ENCODE data around the gene SSRP1.

SSRP1 gene

DNA sequence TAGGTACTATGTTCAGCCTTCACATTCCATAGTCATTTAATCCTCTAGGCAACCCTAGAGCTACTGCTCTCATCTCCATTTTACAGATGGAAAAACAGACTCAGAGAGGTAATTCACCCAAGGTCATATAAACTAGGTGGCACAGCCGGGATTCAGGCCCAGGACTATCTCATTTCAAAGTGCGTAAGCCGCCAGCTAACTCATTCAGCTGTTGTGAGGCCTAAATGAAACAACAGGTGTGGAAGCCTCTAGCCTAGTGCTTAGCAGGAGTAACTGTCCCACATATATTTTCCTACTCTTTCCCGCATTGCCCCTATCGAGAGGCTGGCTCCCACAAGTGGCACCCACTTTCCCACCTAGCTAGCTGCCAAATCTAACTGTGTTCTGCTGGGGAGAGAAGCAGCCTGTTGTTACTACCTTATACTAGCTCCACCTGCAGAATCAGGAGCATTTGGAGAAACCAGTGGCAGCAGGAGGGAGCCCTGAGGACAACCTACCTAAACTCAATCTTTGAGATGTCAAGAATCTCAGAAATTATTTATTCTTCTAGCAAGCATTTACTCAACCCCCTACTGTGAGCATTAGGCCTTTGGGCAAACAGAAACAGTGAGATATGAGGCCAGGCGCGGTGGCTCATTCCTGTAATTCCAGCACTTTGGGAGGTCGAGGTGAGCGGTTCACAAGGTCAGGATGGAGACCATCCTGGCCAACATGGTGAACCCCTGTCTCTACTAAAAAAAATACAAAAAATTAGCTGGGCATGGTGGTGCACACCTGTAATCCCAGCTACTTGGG lies 24.4 kb upstream of the SSRP1 start:
- DNase-seq (ENCODE audit: low read depth) = no peak

DNA sequence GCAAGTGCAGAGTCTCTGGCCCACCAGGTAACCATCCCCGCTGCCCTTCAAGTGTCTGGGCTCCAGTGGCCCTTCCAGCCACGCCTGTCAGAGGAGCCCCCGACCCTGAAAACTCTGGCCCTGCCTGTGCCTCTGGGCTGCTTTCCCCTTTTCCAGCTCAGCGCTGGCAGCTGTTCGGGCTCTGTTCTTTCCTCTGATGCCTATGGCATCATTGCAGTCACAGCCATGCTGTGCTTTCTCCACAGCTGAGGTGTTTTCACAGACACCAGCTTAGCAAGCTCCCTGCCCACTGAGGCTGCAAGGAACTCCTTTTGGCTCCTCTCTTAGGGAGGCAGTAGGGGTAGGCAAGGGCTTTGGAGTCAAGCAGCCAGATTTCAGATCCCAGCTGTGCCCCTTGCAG lies 23.7 kb upstream of the SSRP1 start:
- no peak for DNase-seq (ENCODE audit: low read depth)

DNA sequence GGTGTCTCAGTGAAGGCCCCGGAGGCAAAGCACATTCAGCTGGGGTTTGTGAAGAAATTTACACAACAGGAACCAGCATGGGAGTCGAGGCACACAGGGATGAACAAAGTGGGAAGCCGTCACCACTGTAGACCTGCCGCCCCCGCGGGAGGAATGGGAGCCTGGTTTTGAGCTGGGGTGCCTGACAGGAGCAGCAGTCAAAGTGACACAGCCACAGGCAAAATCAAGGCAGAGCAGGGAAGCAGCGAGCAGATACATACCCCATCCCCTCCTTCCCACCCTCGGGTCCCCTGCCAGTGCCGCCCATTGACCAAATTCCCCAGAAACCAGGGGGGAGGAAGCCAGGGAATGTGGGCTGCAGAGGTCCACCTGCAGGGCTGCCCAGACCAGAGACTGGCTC lies 23.3 kb upstream of the SSRP1 start:
- DNase-seq (ENCODE audit: low read depth) = no peak

DNA sequence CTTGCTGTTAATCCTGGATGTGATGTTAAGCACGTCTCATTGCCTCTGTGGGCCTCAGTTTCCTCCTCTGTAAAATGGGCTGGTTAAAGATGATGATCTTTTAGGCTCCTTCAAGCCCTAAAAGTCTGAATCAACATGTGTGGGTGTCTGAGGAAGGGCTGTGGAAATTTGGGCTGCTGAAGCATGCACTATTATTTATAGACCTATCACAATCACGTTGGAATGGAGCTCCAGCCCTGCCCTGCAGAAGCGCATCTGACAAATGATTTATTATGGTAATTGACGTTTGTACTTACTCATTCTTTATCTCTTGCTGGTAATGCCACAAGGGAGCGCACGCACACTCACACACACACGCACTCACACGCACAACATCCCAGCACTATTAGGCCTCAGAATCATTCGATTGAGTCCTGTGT lies 22.9 kb upstream of the SSRP1 start:
- DNase-seq (ENCODE audit: low read depth) = peak; percentile 78

DNA sequence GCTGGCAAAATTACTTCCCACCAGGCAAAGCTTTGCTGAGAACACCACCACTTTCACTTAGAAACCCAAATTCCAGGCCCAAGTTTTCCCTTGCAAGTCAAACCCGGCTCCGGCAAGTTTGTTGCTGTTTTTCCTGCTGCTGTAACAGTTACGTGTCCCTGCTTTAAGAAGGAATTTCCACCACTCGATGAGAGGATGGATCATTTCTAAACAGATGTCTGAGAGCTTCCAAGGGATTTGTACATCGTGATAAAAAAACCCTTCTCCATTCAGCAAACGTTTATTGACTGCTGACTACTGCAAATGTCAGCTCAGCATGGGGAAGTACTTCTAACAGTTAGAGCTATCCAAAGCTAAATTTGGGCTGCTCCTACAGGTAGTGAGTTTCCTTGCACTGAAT lies 22.2 kb upstream of the SSRP1 start:
- DNase-seq (ENCODE audit: low read depth) = peak; percentile 73

DNA sequence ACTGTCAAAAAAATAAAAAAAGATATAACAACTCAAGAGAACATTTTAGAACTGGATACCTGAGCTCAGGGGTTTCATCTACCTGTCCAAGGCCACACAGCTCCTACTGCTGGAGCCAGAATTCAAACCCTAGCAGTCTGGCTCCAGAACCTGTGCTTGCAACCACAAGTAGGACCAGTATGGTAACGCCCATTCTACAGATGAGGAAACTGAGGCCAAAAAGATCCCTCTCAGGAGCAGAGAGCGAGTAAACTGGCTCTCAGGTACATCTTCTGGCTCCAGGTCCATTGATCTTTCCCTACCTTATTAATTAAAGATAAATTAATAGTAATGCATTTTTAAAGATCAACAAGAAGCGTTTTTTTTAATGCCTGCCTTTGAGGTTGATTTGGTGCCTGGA lies 21.6 kb upstream of the SSRP1 start:
- no peak for DNase-seq (ENCODE audit: low read depth)

DNA sequence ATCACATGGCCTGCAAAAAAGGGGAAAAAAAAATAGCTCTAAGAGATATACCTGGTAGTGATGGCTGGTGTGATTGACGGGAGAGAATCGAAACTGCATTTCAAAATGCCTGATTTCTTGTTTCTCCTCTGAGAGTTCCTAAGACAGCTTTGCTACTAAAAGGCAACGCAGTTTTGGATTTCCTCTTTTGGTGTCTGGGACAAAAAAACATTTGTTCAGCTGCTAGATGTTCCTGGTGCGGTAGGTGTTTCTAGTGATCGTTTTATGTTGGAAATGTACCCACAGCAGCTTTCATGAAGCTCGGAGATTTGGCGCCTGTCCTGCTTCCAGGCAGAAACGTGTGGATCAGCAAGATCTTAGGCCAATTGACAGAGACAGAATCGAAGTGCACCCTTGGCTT lies 20.6 kb upstream of the SSRP1 start:
- DNase-seq (ENCODE audit: low read depth) = no peak

DNA sequence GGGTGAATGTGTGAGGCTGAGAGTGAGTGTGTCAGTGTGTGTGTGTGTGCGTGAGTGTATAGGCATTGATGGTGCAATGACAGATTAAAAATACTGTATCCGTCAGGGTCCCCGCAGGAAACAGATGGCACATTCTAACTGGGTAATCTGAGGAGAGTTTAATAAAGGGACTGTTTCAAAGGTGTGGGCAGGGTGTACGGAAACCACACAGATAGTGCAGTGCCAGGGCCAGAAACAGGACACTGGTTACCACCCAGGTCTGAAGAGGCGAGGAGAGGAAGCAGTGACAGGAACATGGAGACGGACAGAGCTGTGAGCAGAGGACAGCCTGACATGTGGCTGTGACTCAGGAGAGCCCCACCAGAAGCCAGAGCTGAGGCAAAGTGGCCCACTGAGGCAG lies 19.0 kb upstream of the SSRP1 start:
- DNase-seq (ENCODE audit: low read depth) = no peak

DNA sequence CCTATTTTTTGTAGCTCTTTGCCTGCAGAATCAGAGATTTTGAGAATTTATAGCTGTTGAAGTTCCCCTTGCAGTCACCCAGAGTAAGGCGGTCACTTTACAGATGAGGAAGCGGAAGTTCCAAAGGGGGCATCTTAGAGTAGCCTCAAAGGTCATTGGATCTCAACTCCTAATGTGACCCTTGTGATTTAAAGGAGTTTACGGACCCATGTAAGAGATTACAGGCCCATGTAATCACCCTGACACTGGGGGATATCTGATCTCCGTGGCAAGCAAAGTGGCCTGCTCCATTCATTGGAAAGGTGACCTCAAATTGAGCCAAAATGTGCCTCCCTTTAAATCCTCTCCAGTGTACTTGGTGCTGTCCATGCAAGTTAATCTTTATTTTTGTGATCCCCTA lies 18.2 kb upstream of the SSRP1 start:
- no peak for DNase-seq (ENCODE audit: low read depth)

DNA sequence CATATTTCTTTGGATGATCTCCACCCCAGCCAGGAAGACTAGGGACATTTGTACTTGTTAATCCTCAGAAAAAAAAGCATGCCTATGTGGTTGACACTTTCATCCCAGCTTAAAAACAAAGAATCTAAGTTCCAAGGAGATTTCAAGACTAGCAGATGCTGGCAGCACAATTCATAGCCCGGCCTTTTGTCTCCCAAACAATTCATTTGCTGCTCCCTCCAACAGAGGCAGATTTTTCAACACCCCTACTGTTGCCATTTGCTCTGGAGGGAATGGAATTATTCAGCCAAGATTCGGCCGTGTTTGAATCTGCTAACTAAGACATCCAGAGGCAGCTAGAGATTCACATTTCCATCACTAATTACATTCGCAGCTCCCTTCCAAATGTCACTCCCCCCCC lies 17.8 kb upstream of the SSRP1 start:
- DNase-seq (ENCODE audit: low read depth) = no peak

DNA sequence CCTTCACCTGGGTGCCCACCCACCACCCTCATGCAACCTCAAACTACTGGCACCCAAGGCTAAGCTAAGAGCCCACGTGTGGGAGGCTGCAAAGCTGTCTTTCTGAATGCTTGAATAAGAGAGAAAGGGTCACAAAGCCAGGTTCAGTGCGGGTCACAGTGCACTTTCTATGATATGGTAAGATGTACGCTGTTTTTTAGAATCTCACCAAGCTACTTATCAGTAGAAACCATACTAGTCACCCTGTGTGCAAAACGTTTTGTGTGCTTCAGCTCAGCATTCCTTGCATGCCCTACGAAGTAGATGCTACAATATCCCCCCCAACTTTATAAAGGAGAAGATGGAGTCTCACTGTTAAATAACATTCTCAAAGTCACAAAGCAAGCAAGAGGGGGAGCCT lies 17.3 kb upstream of the SSRP1 start:
- DNase-seq (ENCODE audit: low read depth) = no peak

DNA sequence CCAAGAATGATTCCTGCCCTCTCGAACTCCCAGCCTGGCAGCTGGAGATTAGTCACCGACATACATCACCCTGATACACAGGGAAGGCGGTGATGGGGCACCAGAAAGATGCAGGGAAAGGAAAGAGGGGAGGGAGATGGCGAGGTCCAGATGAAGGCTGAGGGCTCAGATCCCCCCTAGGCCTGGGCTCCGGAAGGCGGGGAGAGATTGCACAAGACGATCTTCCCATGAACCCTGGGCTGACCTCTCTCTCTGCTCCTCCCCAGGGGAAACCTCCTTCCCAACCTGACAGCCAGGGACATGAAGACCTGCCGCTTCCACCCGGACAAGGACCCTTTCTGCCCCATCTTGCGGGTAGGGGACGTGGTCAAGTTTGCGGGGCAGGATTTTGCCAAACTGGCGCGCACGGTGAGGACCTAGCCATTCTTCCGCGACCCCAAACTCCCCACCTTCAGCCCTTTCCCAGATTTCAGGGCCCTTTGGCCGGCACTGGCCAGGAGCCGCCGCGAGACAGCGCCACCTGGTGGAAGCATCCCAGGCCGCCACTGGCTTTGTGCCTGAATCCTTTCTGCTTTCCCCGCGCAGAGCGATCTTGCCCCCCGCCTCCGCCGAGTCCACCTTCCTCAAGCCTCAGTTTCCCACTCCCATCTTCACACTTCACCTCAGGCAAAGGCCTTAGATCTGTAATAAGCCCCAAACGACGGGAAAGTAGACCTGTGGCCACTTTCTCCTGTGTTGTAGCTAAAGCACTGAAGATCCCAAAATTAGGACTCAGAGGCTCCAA lies 14.0 kb upstream of the SSRP1 start:
- DNase-seq (ENCODE audit: low read depth) = peak; percentile 70

DNA sequence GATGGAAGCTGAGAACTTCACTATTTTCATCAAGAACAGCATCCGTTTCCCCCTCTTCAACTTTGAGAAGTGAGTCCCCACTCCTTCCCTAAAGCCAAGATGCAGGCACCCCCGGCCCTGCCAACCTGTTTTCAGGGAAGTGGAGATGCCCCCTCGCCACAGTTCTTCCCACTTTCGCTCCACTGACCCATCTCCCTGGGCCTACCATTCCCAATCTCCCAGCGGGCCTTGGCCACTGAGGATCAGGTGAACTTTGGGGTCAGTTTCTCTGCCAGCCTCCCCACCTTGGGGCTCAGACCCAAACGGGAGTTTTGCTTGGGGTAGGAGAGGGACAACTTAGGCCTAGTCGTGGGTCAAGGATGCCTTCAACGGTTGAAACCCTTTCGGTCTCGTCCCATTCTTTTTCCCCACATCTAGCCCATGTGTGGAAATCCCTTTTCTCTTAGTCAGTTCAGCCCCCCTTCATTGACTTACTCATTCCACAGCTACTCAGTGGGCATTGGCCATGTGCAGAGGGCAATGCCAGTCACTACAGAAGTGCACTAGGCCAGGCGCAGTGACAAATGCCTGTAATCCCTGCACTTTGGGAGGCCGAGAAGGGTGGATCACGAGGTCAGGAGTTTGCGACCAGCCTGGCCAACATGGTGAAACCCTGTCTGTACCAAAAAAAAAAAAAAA lies 13.1 kb upstream of the SSRP1 start:
- DNase-seq (ENCODE audit: low read depth) = peak; percentile 26

DNA sequence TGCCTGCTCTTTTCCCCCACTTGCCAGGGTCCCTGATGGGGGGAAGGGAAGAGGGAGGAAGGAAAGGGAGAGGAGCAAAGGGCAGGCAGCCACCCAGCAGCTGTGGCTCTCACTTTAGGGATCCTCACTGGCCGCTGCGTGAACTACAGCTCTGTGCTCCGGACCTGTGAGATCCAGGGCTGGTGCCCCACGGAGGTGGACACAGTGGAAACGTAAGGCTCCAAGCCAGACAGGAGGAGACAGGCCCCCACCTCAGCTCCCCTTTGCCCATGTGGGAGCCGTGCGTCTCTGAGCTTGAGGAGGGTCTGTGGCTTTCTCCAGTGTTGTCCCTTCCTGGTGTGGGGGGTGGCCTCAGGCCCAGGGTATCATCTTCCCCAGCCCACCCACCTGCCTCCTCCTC lies 12.4 kb upstream of the SSRP1 start:
- DNase-seq (ENCODE audit: low read depth) = no peak

DNA sequence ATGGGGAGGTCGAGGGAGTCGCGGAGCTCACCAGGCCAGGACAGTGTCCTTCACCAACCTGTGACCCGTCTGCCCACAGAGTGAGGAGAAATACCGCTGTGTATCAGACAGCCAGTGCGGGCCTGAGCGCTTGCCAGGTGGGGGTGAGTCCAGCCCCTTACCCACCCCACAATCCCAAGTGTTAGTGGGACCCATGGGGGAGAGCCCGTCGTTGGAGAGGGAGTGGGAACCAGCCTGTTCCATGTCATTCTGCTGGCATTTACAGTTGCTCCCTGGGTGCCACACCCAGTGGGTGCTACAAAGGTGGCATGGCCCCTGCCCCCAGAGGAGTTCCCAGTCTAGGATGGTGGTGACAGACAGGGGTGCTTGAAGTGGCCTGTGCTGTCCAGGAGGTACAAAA lies 11.6 kb upstream of the SSRP1 start:
- DNase-seq (ENCODE audit: low read depth) = no peak

DNA sequence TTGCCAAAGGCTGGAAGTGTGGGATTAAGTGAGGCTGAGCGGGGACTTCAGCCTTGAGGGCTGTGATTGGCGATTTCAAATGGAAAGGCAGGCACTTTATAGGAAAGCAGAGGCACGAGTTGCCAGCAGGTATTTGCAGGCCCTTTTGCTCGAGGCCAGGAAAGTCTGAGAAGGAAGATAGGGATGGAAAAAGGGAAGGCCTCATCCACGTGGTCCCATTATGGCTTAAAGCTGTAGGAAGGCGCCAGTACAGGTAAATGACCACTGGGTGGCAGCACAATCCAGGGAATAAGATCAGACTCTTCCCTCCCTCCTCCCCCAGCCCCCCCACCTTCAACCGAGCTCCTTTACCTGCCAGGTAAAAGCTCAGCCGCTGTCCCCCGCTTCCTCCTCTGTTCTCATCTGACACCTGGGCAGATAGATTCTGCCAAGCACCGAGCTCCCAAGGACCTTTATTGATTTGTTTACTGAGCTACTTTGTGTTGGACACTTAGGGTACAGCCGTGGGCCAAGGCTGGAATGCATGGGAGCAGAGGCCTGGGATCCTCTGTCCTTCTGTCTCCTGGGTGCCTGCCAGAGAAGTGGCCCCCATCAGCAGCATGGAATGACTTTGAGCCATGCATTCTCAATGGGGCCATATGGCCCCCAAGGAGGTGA lies 10.0 kb upstream of the SSRP1 start:
- peak; percentile 61 for DNase-seq (ENCODE audit: low read depth)

DNA sequence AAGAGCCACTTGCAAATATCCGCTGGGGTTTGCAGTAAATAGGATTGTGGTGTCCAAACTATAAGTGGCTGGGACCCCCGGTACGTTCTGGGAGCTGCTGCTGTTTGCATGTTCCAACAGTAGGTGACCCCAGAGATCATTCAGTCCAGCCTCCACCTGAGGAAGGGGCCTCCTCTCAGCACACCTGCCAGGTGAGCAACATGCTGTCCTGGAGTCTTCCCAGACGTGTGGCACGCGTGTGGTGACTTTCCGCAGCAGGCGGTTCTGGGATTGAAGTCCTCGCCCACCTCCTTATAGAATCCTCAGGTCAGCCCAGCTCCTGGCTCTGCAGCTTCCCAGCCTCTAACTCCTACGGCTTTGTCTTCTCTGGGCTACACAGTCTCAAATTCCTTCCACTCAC lies 9.1 kb upstream of the SSRP1 start:
- no peak for DNase-seq (ENCODE audit: low read depth)

DNA sequence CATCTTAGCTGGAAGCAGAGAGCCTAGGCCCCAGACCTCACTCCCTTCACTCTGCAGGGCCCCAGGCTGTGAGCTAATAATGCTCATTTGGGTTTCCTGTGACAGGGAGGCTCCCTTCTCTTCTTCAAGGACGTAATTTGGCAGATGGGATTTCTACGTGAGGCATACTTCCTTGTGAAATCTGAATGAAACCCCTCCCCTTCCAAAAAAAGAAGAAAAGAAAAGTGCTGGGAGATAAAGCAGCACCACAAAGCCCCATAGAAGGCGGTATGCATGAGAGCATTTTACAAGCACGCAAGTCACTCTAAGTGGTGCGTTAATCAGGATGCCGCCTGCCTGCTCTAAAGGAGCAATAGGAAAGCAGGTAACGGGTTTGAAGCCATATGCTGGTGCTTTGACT lies 8.1 kb upstream of the SSRP1 start:
- no peak for DNase-seq (ENCODE audit: low read depth)

DNA sequence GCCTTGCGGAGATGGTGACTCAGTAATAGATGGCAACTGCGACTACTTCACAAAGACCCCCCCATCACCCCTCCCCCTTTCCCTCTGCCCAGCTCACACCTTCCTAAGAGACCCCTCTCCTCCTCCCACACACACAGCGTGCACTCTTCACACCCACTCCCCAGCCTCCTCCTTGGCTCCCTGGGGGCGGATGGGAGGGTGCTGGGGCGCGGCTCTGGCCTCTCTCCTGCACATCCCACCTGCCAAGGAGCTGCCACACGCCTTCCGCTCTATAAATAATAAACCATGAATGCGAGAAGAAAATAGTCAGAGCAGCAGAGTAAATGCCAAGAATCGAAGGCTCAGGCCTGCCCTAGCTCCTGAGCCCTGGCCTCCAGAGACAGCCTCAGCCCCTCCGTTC lies 7.0 kb upstream of the SSRP1 start:
- no peak for DNase-seq (ENCODE audit: low read depth)

DNA sequence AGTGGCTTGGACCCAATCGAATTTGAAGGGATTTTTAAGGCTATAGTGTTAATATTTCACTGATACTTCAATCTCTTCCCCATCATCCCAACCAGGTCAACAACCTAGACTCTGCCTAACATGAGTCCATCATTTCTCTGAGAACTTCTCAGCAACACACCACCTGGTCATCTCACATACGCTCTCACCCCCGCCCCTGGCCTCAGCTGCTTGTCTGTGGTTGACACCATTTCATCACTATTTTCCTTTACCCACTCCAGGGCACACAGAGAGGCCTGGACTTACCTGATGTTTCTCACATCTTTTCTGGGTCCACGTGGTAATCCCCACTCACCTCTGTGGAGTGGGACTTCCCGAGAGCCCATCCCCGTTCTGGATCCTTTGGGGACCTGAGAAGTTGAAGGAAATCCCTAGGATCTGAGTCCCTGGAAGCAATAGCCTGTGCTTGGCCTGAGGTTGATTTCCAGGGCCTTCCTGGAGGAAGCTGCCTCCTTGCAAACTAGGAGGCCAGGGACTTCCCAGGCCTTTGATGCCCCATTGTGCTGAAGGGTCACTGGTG lies 5.6 kb upstream of the SSRP1 start:
- DNase-seq (ENCODE audit: low read depth) = no peak

DNA sequence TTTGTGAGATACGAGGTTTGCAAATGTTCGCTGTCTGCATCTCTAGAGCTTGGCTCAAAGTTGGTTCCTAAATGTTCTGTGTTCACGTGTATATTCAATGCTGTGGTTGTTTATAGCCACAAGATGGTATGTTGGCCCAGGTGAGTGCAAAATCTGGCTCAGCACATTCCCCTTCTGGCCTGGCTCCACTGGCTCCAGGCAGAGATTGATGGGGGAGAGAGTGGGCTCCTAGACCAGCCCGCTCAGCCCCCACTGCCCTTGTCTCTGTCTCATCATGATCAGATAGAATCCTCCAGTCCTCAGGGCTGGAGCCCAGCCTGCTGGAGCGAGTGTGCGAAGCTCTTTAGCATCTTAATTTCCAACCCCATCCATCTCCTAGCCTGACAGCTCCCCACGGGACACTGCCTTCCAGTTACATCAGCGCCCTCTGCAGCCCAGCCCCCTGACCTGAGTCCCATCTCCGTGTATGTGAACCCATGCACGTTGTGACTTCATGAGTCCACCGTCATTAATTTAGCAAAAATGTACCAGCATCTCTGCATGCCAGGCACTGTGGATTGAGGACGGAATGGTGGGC lies 4.4 kb upstream of the SSRP1 start:
- DNase-seq (ENCODE audit: low read depth) = peak; percentile 57

DNA sequence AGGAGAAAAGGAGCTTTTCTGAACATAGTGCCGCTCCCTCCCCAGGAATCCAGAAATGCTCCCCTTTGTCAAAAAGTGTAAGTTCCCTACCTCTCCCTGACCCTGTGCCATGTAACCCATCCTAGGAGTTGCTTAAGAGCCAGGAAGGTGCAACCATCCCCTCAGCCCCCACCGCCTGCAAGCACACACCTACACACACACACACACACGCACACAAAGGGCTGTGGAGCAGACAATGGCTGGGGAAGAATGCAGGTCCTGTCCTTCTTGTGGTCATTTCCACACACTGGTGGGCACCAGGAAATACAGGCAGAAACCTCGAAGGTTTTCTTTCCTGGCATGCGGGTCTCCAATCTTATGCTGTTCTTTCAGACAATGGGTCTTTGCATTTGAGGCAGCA lies 3.6 kb upstream of the SSRP1 start:
- no peak for DNase-seq (ENCODE audit: low read depth)

All from amniotic epithelial cell (primary cell).